CD4-positive, alpha-beta T cell treated with Interleukin-4 for 1 hour (primary cell): ENCODE results near the gene CD9.
A peak's percentile ranks its signal among the peaks of the same experiment; 100 is the strongest.
"Not testable (repeated sequence)": the region's sequence is repeated elsewhere in the genome, so short reads cannot be mapped to it uniquely, and the experiment has no call there.

Experiments
- DNase-seq, 2 donors: peaks; one replicate each; pipeline ENCODE4 v3.0.0-alpha.2; 2020 to 2022

The CD9 gene

DNA sequence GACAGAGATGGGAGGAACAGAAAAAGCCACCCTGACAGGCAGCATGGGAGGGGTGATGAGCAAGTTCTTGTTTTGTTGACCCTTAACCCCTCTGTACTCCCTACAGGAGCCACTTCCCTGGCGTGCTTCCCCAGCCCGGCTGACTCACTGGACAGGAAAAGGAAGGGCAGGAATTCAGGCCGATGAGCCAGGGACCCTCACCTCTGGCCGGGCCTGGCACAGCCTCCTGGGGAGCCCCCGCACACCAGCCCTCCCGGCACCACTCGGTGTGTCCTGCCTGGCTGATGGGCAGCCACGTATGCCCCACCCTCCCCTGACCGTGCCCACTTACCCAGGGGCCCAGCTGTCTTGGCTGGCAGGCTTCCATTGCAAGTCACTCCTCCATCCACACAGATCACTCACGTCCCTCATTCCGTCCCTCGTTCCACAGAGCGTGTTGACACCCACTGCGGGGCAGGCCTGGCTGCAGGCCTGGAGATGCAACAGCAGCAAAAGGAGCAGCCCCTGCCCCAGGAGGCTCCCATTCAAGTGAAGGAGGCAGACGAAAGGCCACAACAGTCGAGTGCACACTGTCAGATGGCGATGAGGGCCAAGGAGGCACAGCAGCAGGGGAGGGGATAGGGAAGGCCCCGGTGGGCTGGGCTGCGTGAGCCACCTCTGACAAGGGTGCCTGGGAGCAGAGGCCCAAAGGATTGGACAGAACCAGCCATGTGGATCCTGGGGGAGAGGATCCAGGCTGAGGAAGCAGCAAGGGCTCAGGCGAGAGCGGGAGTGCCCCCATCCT lies 19.7 kb upstream of the CD9 start:
- DNase-seq, result no peak

DNA sequence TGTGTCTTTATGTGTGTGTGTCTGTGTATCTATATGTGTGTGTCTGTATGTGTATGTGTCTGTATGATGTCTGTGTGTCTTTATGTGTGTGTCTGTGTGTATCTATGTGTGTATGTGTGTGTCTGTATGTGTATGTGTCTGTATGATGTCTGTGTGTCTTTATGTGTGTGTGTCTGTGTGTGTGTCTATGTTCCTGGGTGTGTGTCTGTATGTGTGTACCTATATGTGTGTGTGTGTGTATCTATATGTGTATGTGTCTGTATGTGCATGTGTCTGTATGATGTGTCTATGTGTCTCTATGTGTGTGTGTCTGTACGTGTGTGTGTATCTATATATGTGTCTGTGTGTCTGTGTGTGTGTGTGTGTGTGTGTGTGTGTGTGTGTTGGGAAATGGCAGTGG lies 19.0 kb upstream of the CD9 start:
- DNase-seq, result no peak

DNA sequence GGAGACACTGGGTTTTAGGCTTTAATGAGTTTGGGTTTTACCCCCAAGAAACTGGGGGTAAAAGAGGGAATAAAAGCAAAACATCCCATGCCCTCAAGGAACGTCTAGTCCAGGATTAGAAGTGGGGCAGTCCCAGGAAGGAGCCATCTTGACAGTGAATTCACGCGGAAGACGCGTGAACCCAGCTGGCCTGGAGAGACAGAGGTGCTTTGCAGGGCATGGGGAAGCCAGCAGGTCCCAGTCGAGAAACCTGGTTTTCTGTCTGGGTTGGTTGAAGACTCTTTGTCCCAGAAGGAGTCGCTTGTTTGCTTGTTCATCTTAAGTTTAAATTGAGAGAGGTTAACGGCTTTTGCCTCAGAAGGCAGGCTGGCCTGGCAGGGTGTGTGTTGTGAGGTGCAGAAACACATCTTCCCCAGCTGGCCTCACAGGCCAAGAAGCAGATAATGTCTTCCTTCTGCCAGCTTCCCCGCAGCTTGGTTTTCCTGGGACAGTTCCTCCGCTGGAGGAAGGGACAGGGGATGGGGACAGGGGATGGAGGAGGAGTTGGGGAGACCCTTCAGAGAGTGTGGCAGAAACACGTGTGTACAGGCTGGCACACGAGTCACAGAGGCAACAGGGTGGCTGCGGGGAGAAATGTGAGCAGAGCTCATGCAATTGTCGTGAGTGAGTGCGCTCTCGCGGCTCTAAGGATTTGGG lies 18.5 kb upstream of the CD9 start:
- DNase-seq, result no peak

DNA sequence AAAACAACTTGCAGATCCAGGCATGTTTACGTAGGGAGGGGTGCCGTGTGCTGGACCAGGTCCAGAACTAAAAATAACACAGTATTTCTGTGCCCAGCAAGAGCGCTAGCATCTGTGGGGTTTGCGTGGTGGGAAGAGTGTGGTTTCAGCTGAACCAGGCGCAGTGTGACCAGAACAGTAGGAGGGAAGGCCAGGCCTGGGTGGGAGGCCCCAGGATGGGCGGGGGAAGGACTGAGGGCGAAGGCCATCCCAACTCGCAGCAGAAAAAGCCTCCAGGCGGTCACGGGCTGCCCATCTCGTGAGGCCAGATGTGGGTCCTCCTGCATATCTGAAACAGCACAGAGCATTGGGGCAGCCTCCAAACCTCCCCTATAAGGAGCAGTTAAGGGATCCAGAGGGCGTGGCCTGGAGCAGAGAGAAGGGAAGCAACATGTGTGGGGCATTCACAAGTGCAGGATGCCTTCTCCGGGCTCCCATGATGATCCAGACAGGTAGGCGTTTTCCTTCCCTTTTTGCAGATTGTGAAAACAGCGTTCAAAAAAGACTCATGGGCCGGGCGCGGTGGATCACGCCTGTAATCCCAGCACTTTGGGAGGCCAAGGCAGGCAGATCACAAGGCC lies 17.8 kb upstream of the CD9 start:
- DNase-seq, result no peak

DNA sequence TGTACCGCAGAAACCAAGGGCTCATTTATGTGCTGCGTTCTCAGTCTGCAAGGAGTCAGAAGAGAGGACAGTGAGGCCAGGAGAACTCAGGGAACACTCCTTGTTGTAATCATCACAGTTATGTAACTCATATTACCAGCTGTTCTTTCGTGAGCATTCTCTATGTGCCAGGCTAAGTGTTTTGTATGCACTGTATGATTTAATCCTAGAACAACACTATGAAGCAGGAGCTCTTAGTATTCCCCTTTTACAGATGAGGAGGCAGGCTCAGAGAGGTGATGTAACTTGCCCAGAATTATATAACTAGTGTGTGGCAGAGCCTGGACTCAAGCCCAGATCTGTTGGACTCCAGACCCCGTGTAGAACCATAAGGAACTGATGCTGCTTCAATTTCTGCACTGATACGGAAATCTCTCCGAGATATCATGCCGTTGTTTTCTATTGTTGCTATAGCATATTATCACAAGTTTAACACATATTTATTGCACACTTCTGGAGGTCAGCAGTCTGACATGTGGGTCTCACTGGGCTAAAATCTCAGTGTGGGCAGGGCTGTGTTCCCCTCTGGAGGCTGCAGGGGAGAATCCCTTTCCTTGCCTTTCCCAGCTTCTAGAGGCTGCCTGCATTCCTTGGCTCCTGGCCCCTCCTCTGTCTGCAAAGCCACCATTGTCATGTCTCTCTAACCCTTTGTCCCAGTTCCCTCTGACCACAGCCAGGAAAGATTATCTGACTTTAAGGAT lies 16.3 kb upstream of the CD9 start:
- no peak for DNase-seq

DNA sequence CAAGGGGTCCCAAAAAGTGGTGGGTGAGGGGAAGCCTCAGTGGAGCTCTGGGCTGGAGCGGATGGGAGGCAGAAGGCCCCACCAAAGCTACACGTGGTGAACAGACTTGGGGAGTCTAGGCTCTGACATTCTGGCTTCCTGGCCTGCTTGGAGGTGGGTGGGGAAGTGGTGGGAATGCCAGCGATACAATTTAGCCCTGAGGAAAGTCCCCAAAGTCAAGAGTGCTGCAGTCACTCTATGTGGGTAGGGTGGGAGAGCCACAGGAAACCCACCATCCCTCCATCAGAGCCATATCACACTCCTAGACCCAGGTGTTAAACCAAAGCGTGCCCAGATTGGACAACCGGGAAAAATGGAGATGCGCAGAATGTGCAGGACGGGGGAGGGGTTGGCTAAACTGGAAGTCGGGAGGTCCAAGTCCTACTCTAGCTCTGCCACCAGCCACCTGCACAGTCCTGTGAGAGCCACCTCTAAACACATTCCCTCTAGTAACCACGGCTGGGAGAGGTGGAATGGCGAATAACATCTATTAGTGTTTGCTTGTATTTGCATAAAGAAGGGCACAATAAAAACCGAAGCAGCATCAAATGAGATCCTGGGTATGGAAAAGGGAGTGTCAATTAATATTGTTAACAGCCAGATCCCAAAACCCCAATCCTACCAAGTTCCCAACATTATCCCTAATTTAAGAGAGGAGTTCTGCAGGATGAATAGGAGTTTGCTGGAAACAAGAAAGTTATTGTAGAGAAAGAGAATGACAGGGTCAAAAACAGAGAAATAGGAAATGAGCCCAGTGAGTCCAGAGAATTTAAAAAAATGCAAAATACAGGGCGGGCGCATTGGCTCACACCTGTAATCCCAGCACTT lies 14.0 kb upstream of the CD9 start:
- DNase-seq, result no peak

DNA sequence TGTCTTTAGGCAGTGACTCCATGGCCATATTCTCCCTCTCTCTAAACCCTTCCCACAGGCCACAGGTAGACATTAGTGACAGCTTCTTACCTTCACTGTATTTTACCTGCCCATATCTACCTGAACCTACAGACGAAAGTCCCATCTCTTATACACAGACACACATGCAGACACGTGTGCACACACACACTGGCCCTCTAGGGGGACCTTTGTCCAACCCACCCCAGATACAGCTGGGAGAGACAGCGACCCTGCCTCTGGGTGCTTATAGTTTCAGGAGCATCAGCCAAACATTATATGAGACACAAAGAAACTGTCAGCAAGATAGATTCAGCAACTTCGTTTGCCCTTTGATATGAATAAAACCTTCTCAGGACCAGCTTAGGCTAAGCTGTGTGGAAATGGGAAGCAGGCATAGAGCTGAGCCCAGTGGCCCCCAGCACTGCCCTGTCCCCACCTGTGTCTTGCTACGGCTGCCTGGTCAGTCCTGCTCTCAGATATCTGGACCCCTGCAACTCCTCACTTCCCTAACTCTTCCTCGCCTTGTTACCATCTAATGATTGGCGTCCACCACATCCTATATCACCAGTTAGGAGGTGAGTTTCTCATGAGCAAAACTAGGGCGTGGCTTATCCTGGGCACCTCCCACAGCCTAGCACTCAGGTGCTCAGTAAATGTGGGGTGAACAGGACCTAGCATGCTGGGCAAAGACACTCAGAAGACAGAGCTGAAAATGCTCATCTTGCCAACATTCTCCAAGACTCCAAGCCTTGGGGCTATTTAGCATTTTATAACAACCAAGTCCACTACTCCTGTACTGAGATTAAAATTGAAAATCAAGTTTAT lies 12.0 kb upstream of the CD9 start:
- no peak for DNase-seq

DNA sequence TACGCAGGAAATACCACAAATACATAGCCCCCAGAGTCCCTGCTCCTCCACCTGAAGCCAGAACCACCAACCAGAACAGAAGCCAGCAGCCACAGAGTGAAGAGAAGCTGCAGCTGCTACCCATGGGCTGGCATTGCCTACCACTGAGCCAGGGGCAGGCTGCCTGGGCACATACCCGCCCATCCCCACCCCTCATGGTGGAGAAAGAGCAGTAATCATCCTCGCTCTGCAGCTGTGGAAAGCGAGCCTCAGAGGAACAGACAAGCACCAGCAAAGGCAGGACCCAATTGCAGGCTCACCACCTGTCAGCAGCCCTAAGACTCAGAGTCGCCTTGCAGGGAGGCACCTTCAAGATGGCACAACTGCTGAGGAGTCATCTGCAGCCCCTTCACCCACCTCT lies 11.2 kb upstream of the CD9 start:
- no peak for DNase-seq

DNA sequence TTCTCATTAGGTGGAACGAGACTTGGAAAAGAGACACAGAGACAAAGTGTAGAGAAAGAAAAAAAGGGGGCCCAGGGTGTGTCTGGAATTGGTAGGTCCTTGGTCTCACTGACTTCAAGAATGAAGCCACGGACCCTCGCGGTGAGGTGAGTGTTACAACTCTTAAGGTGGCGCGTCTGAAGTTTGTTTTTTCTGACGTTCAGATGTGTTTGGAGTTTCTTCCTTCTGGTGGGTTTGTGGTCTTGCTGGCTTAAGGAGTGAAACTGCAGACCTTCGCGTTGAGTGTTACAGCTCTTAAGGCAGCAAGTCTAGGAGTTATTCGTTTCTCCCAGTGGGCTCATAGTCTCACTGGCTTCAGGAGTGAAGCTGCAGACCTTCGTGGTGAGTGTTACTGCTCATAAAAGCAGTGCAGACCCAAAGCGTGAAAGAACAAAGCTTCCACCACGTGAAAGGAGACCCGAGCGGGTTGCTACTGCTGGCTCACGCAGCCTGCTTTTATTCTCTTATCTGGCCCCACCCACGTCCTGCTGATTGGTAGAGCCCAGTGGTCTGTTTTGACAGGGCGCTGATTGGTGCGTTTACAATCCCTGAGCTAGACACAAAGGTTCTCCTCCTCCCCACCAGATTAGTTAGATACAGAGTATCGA lies 10.1 kb upstream of the CD9 start:
- DNase-seq, result not testable (repeated sequence)

DNA sequence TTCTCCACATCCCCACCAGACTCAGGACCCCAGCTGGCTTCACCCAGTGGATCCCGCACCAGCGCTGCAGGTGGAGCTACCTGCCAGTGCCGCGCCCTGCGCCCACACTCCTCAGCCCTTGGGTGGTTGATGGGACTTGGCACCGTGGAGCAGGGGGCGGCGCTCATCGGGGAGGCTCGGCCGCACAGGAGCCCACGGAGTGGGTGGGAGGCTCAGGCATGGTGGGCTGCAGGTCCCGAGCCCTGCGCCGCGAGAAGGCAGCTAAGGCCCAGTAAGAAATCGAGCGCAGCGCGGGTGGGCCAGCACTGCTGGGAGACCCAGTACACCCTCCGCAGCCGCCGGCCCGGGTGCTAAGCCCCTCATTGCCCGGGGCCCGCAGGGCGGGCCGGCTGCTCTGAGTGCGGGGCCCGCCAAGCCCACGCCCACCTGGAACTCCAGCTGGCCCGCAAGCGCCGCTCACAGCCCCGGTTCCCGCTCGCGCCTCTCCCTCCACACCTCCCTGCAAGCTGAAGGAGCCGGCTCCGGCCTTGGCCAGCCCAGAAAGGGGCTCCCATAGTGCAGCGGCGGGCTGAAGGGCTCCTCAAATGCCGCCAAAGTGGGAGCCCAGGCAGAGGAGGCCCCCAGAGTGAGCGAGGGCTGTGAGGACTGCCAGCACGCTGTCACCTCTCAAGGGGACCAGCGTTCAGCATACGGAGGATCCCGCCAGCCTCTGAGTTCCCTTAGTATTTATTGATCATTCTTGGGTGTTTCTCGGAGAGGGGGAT lies 9.3 kb upstream of the CD9 start:
- DNase-seq, result not testable (repeated sequence)

DNA sequence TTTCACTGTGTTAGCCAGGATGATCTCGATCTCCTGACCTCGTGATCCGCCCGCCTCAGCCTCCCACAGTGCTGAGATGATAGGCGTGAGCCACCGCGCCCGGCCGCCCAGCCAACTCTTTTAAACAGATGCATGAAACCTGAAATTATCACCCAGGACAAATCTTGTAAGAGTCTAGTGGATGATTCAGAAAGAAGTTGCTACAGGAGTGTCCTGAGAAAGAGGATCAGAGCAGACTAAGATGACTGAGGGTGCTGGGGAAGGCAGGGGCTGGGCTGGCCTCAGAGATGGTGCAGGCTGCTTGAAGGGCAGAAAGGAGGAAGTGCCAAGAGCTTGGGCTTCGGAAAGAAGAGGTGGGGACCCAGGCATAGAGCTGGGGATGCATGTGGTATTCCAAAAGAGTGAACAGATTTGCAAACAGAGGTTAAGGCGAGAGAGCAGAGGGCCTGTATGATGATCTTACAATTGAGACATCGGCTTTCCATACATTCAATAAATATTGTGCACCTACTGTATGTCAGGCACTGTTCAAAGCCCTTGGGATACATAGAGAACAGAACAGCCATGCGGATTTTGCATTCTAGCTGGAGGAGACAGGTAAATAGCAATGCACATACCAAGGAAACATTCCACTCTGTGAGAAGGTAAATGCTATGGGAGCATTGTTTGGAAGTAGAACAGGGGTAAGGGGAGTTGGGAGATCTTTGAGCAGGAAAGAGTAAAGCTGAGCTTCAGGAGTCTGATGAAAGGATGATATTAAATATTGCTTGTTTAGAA lies 7.4 kb upstream of the CD9 start:
- DNase-seq, result peak in 1 of 2 donors; percentile 34

DNA sequence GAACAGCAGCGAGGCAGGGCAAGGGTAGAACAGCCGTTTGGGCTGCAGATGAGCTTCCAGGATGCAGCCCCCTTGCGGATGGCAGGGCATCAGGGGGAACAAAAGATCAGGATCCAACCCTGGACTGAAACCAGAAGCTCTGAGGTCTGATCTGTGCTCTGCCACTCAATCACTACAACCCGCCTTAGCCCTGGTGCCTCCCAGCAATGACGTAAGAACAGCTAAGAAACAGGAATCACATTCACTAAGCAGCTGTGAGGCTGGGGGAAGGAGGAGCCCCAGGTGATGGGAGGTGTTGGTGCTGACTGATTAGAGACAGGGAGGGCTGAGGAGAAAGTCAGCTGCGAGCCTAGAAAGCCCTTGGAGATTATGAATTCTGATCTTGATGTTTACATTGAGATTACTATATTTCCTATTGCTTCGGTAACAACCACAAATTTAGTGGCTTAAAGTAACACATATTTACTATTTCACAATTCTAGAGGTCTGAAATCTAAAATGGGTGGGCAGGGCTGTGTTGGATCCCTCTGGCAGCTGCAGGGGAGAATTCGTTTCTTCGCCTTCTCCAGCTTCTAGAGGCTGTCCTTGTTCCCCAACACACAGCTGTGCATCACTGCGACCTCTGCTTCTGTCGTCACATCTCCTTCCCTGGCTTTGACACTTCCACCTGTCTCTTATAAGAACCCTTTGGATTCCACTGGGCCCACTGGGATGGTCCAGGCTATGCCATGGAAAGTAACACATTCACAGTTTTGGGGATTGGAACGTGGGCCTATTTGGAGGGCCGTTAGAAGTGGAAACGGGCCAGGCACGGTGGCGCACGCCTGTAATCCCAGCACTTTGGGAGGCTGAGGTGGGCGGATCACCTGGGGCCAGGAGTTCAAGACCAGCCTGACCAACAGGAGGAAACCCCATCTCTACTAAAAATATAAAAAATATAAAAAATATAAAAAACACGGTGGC lies 6.1 kb upstream of the CD9 start:
- DNase-seq, result peak in 1 of 2 donors; percentile 44

DNA sequence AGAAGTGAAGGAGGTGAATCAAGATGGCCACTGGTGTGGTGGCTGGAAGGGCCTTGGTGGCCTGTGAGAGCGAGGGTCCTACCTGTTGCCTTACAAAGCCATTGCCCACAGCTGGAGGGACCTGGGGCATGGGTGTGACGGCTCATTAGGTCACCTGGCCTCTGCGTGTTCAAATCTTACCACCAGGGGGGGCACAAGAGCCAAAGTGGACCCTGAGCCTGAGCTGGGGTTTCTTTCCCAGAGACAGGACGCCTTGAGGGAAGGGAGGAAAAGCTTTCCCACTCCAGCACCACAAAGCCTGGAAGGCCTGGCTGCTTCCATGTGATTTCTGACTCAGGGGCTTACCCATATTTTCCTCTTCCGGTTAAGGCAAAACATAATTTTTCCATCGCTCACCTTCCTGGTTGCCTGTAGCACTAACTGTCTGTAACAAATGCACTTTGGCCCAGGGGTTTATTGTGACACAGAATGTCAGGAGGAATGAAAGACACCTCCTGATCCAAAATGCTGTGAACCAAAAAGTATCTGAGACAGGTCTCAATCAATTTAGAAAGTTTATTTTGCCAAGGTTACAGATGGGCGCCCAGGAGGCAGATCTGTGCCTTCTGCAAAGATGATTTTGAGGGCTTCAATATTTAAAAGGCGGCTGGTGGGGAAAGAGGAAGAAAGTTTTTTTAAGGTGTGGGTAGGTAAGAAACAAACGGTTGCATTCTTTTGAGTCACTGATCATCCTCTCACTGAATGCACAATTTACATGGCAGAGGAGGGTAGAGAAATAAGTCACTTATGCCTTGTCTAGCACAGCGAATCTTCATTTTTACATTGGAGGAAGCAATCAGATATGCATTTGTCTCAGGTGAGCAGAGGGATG lies 4.3 kb upstream of the CD9 start:
- peak; percentile 70 to 72 for DNase-seq

DNA sequence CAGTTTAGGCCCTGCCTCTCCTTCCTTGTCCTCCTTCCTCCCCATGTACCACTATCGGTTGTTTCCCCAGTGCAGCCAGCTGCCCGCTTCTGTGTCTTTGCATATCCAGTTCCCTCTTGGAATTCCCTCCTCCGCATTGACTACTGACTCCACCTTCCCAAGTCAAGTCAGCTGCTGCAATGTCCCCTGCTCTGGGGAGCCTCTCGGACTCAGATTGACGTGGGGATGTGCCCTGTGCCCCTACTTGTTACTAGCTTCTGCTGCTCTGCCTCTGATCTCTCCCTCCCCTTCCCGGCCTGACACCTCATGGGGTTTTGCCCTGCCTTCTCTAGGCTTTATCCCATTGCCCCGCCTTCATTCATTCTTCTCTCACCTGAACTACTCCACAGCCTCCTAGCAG lies 2.1 kb upstream of the CD9 start:
- no peak for DNase-seq

DNA sequence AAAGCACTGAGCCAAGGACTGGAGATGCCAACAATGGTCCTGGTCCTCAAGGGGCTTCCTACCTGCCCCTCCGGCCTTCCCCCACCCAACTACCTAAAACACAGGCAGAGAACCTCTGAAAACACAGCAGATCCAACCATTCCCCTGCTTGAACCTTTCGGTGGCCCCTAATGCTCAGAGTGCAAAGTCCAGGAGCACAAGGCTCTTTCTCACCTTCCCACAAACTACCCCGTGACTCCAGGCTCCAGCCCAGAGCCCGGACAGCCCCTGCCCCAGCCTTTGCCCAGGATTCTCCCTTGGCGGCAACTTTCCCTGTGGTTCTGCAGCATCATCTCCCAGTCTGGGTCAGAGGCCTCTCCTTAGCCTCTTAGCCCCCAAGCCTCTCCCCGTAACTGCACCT lies 1.6 kb upstream of the CD9 start:
- DNase-seq, result no peak

DNA sequence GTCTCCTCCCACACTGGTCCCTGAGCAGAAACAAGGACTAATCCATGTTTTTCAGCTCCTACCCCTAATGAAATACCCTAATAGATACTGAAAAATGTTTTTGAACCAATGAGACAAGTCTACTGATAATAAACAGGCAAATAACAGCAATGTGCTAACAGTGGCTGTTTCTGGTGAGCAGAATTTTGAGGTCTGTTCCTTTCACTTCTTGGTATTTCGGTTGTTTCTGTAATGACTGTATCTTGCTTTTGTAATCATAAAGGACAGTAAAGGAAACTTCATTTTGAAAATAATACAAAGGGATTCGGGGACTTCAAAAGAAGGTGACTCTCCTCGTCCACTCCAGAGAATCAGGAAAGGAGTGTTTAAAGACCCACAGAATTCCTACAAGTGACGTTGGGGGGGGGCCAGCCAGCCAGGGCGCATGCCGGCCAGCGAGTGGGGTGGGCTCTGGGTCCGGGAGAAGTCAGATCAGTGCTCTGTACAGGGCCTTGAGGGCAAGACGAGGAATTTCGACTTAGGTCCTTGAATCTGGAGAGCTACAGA lies 1.1 kb upstream of the CD9 start:
- DNase-seq, result no peak
